Esophagus squamous epithelium (tissue), 5 donors: ENCODE data around the gene SLC44A4. TPM values are rescaled to one million over a fixed set of nuclear protein-coding genes. Genes with fewer than 3 reads are reported as not detected.

Experiments
- DNase-seq: peaks from one replicate; lab custom pipeline; 2025; lab: John Stamatoyannopoulos, UW
- H3K27ac ChIP-seq, 4 donors: fragments of 200-600 bp; sonication (generic); one replicate each; pipeline ENCODE4 v1.5.1; 2016 to 2019; ENCODE audit warnings: mild to moderate bottlenecking in 1 of 4
- H3K27me3 ChIP-seq, 4 donors: fragments of 200-600 bp; sonication (generic); 1 replicate in 3 of 4; 2 replicates in 1 of 4; pipeline versions ENCODE4 v1.5.1 to v1.6.0; 2017 to 2021; ENCODE audit warnings: antibody characterized with exemption in 1 of 4
- H3K36me3 ChIP-seq, 3 donors: fragments of 200-600 bp; sonication (generic); one replicate each; pipeline ENCODE4 v1.5.1; 2016 to 2019
- H3K4me1 ChIP-seq, 3 donors: fragments of 200-600 bp; sonication (generic); one replicate each; pipeline ENCODE4 v1.5.1; 2017 to 2019
- H3K4me3 ChIP-seq, 4 donors: fragments of 200-600 bp; sonication (generic); 1 replicate in 3 of 4; 2 replicates in 1 of 4; pipeline ENCODE4 v1.5.1; 2016 to 2019; ENCODE audit warnings: mild to moderate bottlenecking in 2 of 4, moderate library complexity in 1 of 4
- H3K9me3 ChIP-seq, 3 donors: fragments of 200-600 bp; sonication (generic); one replicate each; pipeline ENCODE4 v1.5.1; 2016 to 2019
- CTCF ChIP-seq, 6 experiments: fragments of 450-650 bp in 4 of 6; fragments of 200-600 bp in 2 of 6; sonication (generic) in 2 of 6; IDR thresholded peaks; one replicate each; pipeline ENCODE4 v1.5.1; 2016 to 2019; ENCODE audit warnings: antibody characterized with exemption in 6 of 6, mild to moderate bottlenecking in 4 of 6, moderate library complexity in 4 of 6
- POLR2A ChIP-seq, 4 donors: fragments of 450-650 bp; IDR thresholded peaks; one replicate each; pipeline ENCODE4 v1.6.1; 2017; ENCODE audit warnings: antibody characterized with exemption in 4 of 4, mild to moderate bottlenecking in 4 of 4, moderate library complexity in 3 of 4
- WGBS, 2 donors: methylation state at CpG; one replicate each; pipeline ENCODE4 v1.1.5; 2018; 5-methylcytosine and 5-hydroxymethylcytosine counted together
- intact Hi-C: fragments of 100-400 bp; cut with DNase I; formaldehyde crosslinking; loops from one replicate; pipeline ENCODE4 v1.15.0; 2022
- total RNA-seq, 4 donors: library from RNA; depleted of rRNA; stranded (reverse); fragments of >200 nt; gene quantifications; one replicate each; pipeline ENCODE4 v1.1.0, GENCODE V29; 2016
- donor health status: DM: yes; HTN: yes; CAD: no.

SLC44A4 gene
- total RNA-seq, 4 donors from 2014 or later: 0.38 to 3.6 (median 1.3) TPM; not detected in 1

GRCh38 chr6:31920811-31921210, 42.0 kb upstream of the SLC44A4 start:
- H3K36me3 ChIP-seq: no peaks in the 10 kb centered on the region
- TF ChIP-seq POLR2A (IDR thresholded peaks at IDR 0.05) (no peak), CTCF (IDR thresholded peaks at IDR 0.05) (no peak)
- H3K27me3 ChIP-seq: no peaks in the 10 kb centered on the region
- 15 to 56% methylated on average over 1 to 2 of the region's 2 CpGs for WGBS, 2 donors
- peaks cover 0 to 17% (median 4%) of the 10 kb centered on the region in 3 donors for H3K4me1 ChIP-seq
- DNase-seq: no peak
- peak overlapping the region in 2 of 4 donors; percentile 45 to 49 for H3K27ac ChIP-seq
- H3K4me3 ChIP-seq: no peak overlapping the region
- intact Hi-C loops: no loop called here
- no peaks in the 10 kb centered on the region for H3K9me3 ChIP-seq

GRCh38 chr6:31919624-31920303, 41.0 kb upstream of the SLC44A4 start:
- intact Hi-C loops: no loop called here
- peak overlapping the region; percentile 22 to 50 (median 45) for H3K27ac ChIP-seq
- DNase-seq: no peak
- no peaks in the 10 kb centered on the region for H3K9me3 ChIP-seq
- H3K4me3 ChIP-seq: no peak overlapping the region
- no peaks in the 10 kb centered on the region for H3K36me3 ChIP-seq
- peaks cover 0 to 17% (median 4%) of the 10 kb centered on the region in 3 donors for H3K4me1 ChIP-seq
- TF ChIP-seq POLR2A (IDR thresholded peaks at IDR 0.05): no peak
- no peak for TF ChIP-seq CTCF (IDR thresholded peaks at IDR 0.05)
- H3K27me3 ChIP-seq: no peaks in the 10 kb centered on the region
- 52 to 76% methylated on average over 6 of the region's 6 CpGs for WGBS, 2 donors

GRCh38 chr6:31918069-31918720, 39.4 kb upstream of the SLC44A4 start:
- Histone ChIP-seq H3K4me3 (no peak overlapping the region), H3K4me1 (peaks cover 0 to 26% (median 4%) of the 10 kb centered on the region in 3 donors), H3K36me3 (no peaks in the 10 kb centered on the region), H3K27ac (no peak overlapping the region), H3K9me3 (no peaks in the 10 kb centered on the region), H3K27me3 (no peaks in the 10 kb centered on the region)
- 67 to 79% methylated on average over 3 to 8 of the region's 8 CpGs for WGBS, 2 donors
- TF ChIP-seq CTCF (IDR thresholded peaks at IDR 0.05) (no peak), POLR2A (IDR thresholded peaks at IDR 0.05) (no peak)
- intact Hi-C loops: no loop called here
- no peak for DNase-seq

GRCh38 chr6:31915756-31916155, 37.0 kb upstream of the SLC44A4 start:
- H3K27ac ChIP-seq: no peak overlapping the region
- no peak for TF ChIP-seq CTCF (IDR thresholded peaks at IDR 0.05)
- H3K27me3 ChIP-seq: no peaks in the 10 kb centered on the region
- peaks cover 8 to 40% (median 11%) of the 10 kb centered on the region in 3 donors for H3K4me1 ChIP-seq
- 65 to 70% methylated on average over 6 of the region's 6 CpGs for WGBS, 2 donors
- intact Hi-C loops: no loop called here
- no peaks in the 10 kb centered on the region for H3K36me3 ChIP-seq
- no peak overlapping the region for H3K4me3 ChIP-seq
- no peak for DNase-seq
- H3K9me3 ChIP-seq: no peaks in the 10 kb centered on the region

- DNase-seq: no peak
- Histone ChIP-seq H3K4me3 (no peak overlapping the region), H3K27me3 (no peaks in the 10 kb centered on the region), H3K9me3 (no peaks in the 10 kb centered on the region), H3K27ac (no peak overlapping the region), H3K36me3 (no peaks in the 10 kb centered on the region), H3K4me1 (peaks cover 5 to 41% (median 12%) of the 10 kb centered on the region in 3 donors)
- TF ChIP-seq CTCF (IDR thresholded peaks at IDR 0.05) (peak in 1 of 6 experiments; percentile 19), POLR2A (IDR thresholded peaks at IDR 0.05) (no peak)
- intact Hi-C loops: no loop called here
These were observed 36.6 kb upstream of the SLC44A4 start for GRCh38 chr6:31915351-31915750.
